Psoas muscle (tissue), 8 donors: Measurements from ENCODE around the gene EIF3CL. TPM values are rescaled to one million over a fixed set of nuclear protein-coding genes. Genes with fewer than 3 reads are reported as not detected.
"Not testable (repeated sequence)": the region's sequence is repeated elsewhere in the genome, so short reads cannot be mapped to it uniquely, and the experiment has no call there.

Source experiments
- ATAC-seq, 4 donors: fragments of 200-7000 bp; cut with Tn5 transposase; one replicate each; pipeline ENCODE4 v1.9.1; 2020; ENCODE audit warnings: moderate library complexity in 3 of 4, mild to moderate bottlenecking in 2 of 4
- DNase-seq, 2 donors: peaks; one replicate each; pipeline ENCODE4 v3.0.0-alpha.2; 2020
- H3K27ac ChIP-seq: fragments of 200-600 bp; one replicate; pipeline ENCODE4 v1.8.0; 2022
- H3K27me3 ChIP-seq, 3 donors: fragments of 200-600 bp in 1 of 3; one replicate each; pipeline versions ENCODE4 v1.6.1 to v1.8.0; 2013 to 2022; ENCODE audit warnings: low read length in 2 of 3, mild to moderate bottlenecking in 2 of 3, moderate library complexity in 1 of 3; ENCODE audit not compliant: insufficient read depth in 3 of 3
- H3K36me3 ChIP-seq, 2 donors: fragments of 200-600 bp in 1 of 2; one replicate each; pipeline versions ENCODE4 v1.6.1 to v1.8.0; 2013 to 2022; ENCODE audit warnings: low read depth in 1 of 2, mild to moderate bottlenecking in 1 of 2, moderate library complexity in 1 of 2; ENCODE audit not compliant: insufficient read depth in 1 of 2
- H3K4me1 ChIP-seq: fragments of 200-600 bp; one replicate; pipeline ENCODE4 v1.8.0; 2022
- H3K4me3 ChIP-seq: fragments of 200-600 bp; one replicate; pipeline ENCODE4 v1.8.0; 2022; ENCODE audit warnings: mild to moderate bottlenecking
- H3K9me3 ChIP-seq: fragments of 200-600 bp; one replicate; pipeline ENCODE4 v1.8.0; 2022
- WGBS, 3 donors: extraction: QIAGEN DNeasy Blood & Tissue Kit; methylation state at CpG; one replicate each; pipeline versions ENCODE4 v1.1.6 to v1.1.7; 2013; 5-methylcytosine and 5-hydroxymethylcytosine counted together
- intact Hi-C, 2 donors: fragments of 100-400 bp; cut with DNase I; formaldehyde crosslinking; loops; one replicate each; pipeline versions ENCODE4 v1.11.0 to v1.14.2; 2022
- long read RNA-seq, 2 donors: library from polyadenylated mRNA; unstranded; transcript quantifications; one replicate each; pipeline ENCODE4 v2.0.0, GENCODE V29; 2021
- polyA plus RNA-seq, 3 donors: library from polyadenylated mRNA; stranded (reverse); fragments of 200-250 nt; gene quantifications; one replicate each; pipeline ENCODE4 v1.2.3, GENCODE V29; 2013
- total RNA-seq, 4 donors: library from RNA; stranded (reverse); fragmentation: NEBNext Ultra II Directional in 2 of 4; extraction: Animal tissue kit (Norgen Biotek cat#: 25700) in 2 of 4; gene quantifications; one replicate each; pipeline versions ENCODE4 v1.2.1 to v1.2.4, GENCODE V29; 2021 to 2023
- donor health status: healthy with polysubstance abuse.
- donor health status: DM: no; HTN: no; CAD: no; lungs with moderate emphysema.
- donor health status: Bipolar disorder and iron deficiency.
- donor health status: healthy.
- donor health status: DM: yes; HTN: yes; CAD: no.
- donor health status: DM: no; HTN: no; CAD: no.
- donor health status: DM: no; HTN: no; CAD: no.
- donor health status: DM: yes; HTN: yes; CAD: no.

The EIF3CL gene, protein sequence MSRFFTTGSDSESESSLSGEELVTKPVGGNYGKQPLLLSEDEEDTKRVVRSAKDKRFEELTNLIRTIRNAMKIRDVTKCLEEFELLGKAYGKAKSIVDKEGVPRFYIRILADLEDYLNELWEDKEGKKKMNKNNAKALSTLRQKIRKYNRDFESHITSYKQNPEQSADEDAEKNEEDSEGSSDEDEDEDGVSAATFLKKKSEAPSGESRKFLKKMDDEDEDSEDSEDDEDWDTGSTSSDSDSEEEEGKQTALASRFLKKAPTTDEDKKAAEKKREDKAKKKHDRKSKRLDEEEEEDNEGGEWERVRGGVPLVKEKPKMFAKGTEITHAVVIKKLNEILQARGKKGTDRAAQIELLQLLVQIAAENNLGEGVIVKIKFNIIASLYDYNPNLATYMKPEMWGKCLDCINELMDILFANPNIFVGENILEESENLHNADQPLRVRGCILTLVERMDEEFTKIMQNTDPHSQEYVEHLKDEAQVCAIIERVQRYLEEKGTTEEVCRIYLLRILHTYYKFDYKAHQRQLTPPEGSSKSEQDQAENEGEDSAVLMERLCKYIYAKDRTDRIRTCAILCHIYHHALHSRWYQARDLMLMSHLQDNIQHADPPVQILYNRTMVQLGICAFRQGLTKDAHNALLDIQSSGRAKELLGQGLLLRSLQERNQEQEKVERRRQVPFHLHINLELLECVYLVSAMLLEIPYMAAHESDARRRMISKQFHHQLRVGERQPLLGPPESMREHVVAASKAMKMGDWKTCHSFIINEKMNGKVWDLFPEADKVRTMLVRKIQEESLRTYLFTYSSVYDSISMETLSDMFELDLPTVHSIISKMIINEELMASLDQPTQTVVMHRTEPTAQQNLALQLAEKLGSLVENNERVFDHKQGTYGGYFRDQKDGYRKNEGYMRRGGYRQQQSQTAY
- 100 to 1,000 TPM in 2 of 4 donors, 10 to 100 TPM in 2; 25.5 to 126 (median 94.2) TPM for total RNA-seq
- polyA plus RNA-seq, result 100 to 1,000 TPM in 1 of 3 donors, 10 to 100 TPM in 2; 60.6 to 130 (median 84.5) TPM
- long read RNA-seq, donor 1, partial matches to known transcripts, result 60 of 64 reads
- long read RNA-seq, donor 1, other reads (novel, unspliced or antisense), result 1 of 64 reads
- long read RNA-seq, donor 2, transcript EIF3CL-201 (21 exons, 3,085 nt), result major isoform, 11 of 49 reads
- long read RNA-seq, donor 2, partial matches to known transcripts, result 37 of 49 reads
- long read RNA-seq, donor 2, other reads (novel, unspliced or antisense), result 0 of 49 reads

DNA sequence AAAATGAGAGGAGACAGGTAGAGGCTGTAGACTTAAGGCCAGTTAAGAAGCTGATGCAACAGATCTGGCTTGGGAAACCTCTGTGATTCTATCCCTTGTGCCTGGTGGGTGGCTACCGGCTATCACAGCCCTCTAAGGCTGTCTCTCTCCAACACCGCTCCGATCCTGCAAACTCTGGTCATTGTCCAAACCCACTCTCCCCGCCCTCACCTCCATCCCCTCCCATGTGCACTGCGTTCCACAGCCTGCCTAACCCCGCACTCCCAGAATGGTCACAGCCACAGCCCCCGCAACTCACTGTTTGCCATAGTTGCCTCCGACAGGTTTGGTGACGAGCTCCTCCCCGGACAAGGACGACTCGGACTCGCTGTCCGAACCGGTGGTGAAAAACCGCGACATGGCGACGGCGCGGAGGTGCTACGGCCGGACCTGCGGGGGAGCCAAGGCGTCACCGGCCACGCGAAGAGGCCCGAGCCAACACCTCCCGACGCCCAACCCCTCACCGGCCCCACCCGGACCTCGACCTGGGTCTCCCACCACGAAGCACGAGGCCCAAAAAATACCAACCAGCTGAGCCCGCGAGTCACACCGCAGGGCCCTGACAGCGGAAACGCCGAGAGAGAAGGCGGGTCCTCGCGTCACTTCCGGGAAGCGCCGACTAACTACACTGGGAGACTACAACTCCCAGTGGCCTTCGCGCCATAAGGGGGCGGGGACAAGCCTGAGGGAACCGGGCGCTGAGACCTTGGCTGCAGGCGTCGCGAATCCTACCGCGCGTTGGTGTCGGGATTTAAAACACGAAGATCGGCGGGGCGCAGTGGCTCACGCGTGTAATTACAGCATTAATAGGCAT is at the start of gene EIF3CL:
EIF3CL (minus strand) TSS at position 622 of the 853 bp plus-strand sequence; CDS start at position 399, 223 bp downstream.
- H3K9me3 ChIP-seq, H3K4me1 ChIP-seq, intact Hi-C loops, DNase-seq, H3K27ac ChIP-seq, H3K27me3 ChIP-seq, H3K36me3 ChIP-seq: not testable (repeated sequence)
- WGBS, 3 donors, result no CpG with 5 or more reads among the region's 66 CpGs
- ATAC-seq, result peak; percentile 99 to 100 (median 100)
- H3K4me3 ChIP-seq, result peak within 1 kb of the TSS; percentile 61

DNA sequence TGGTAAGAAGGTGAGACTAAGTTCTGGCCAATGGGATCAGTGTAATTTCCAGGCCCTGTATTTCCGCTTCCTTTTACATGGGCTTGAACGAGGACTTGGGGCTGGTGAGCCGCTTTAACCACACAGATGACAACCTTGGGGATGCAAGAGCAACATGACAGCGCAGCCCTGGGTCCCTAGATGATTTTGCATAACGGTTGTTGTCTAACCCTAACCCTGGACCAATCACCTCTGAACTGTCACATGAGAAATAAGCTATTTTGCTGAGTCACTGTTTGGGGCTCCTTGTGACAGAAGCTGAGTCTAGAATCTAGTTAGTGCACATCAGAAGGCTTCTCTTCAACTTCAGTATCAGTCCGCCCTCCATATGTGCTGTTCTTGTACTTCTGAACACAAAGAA is 43.4 kb upstream of the EIF3CL start:
- DNase-seq, H3K27me3 ChIP-seq, intact Hi-C loops, H3K4me1 ChIP-seq, H3K27ac ChIP-seq, ATAC-seq, H3K4me3 ChIP-seq, H3K9me3 ChIP-seq, H3K36me3 ChIP-seq: not testable (repeated sequence)
- no CpG with 5 or more reads among the region's 6 CpGs for WGBS, 3 donors

- intact Hi-C loops, result not testable (repeated sequence)
- no CpG with 5 or more reads among the region's 4 CpGs for WGBS, 3 donors
These were observed 42.7 kb upstream of the EIF3CL start for GRCh38 chr16:28446388-28446787.

GRCh38 chr16:28443943-28444342 is 40.3 kb upstream of the EIF3CL start:
- intact Hi-C loops, H3K4me3 ChIP-seq, H3K4me1 ChIP-seq, H3K27me3 ChIP-seq, H3K27ac ChIP-seq, ATAC-seq, H3K9me3 ChIP-seq, H3K36me3 ChIP-seq: not testable (repeated sequence)
- DNase-seq, result peak in 1 of 2 donors; percentile 1
- WGBS, 3 donors, result 66 to 79% (median 76%) methylated on average over 3 of the region's 6 CpGs

More at GRCh38 chr16:28446388-28446787, 42.7 kb upstream of the EIF3CL start:
- not testable (repeated sequence) for H3K27me3 ChIP-seq, H3K36me3 ChIP-seq, DNase-seq, H3K4me1 ChIP-seq, H3K27ac ChIP-seq, ATAC-seq, H3K4me3 ChIP-seq, H3K9me3 ChIP-seq

GRCh38 chr16:28438899-28439298 is 35.3 kb upstream of the EIF3CL start:
- ATAC-seq, H3K36me3 ChIP-seq, H3K27me3 ChIP-seq, H3K4me1 ChIP-seq, H3K4me3 ChIP-seq, intact Hi-C loops, H3K27ac ChIP-seq, H3K9me3 ChIP-seq: not testable (repeated sequence)
- 58 to 73% (median 72%) methylated on average over 3 of the region's 6 CpGs for whole genome bisulfite sequencing, 3 donors
- DNase-seq, result peak in 1 of 2 donors; percentile 17

DNA sequence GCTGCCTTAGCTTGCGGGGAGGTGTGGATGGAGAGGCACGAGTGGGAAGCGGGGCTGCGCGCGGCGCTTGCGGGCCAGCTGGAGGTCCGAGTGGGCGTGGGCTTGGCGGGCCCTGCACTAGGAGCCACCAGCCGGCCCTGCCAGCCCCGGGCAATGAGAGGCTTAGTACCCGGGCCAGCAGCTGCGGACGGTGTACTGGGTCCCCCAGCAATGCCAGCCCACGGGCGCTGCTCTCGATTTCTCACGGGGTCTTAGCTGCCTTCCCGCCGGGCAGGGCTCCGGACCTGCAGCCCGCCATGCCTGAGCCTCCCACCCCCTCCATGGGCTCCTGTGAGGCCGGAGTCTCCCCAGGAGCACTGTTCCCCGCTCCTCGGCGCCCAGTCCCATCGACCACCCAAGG is 31.7 kb upstream of the EIF3CL start:
- intact Hi-C loops, H3K9me3 ChIP-seq, H3K27ac ChIP-seq, H3K4me1 ChIP-seq, H3K36me3 ChIP-seq, ATAC-seq, H3K4me3 ChIP-seq, H3K27me3 ChIP-seq: not testable (repeated sequence)
- WGBS, 3 donors, result 92 to 93% methylated on average over 9 to 21 of the region's 29 CpGs; no CpG with 5 or more reads in 1 of the 3 donors
- peak; percentile 1 to 17 for DNase-seq

GRCh38 chr16:28426060-28426680 is 22.5 kb upstream of the EIF3CL start:
- H3K9me3 ChIP-seq, H3K27me3 ChIP-seq, H3K36me3 ChIP-seq, H3K27ac ChIP-seq, H3K4me3 ChIP-seq, H3K4me1 ChIP-seq, DNase-seq, intact Hi-C loops: not testable (repeated sequence)
- ATAC-seq, result peak; percentile 96 to 99 (median 98)
- 50% methylated on average over 1 of the region's 10 CpGs; no CpG with 5 or more reads in 2 of the 3 donors for WGBS, 3 donors

DNA sequence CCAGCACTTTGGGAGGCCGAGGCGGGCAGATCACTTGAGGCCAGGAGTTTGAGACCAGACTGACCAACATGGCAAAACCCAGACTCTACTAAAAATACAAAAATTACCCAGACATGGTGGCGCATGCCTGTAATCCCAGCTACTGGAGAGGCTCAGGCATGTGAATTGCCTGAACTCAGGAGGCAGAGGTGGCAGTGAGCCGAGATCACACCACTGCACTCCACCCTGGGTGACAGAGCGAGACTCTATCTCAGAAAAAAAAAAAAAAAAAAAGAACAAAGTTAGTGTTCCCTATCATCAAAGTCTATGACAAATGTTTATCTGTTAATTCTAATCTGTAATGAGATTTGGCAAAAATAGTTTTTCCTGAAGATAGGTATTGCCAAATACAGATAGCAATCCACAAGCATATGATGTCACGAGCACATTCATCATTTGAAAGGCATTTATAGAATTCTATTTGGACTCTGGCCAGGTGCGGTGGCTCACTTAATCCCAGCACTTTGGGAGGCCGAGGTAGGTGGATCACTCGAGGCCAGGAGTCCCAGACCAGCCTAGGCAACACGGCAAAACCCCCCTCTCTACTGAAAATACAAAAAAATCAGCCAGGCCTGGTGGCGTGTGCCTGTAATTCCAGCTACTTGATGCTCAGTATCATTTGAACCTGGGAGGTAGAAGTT is 17.6 kb upstream of the EIF3CL start:
- no CpG with 5 or more reads among the region's 11 CpGs for WGBS, 3 donors
- H3K4me3 ChIP-seq, H3K36me3 ChIP-seq, H3K4me1 ChIP-seq, H3K27ac ChIP-seq, H3K27me3 ChIP-seq, H3K9me3 ChIP-seq, intact Hi-C loops, DNase-seq, ATAC-seq: not testable (repeated sequence)

GRCh38 chr16:28417033-28417432 is 13.4 kb upstream of the EIF3CL start:
- H3K27ac ChIP-seq, ATAC-seq, H3K36me3 ChIP-seq, intact Hi-C loops, H3K27me3 ChIP-seq, H3K9me3 ChIP-seq, H3K4me3 ChIP-seq, H3K4me1 ChIP-seq: not testable (repeated sequence)
- WGBS, 3 donors, result 87 to 95% (median 91%) methylated on average over 6 to 20 of the region's 30 CpGs
- peak in 1 of 2 donors; percentile 12 for DNase-seq
